NCI-H1092 treated with DMSO at 0.1 percent for 48 hours (cell line): Measurements from ENCODE around the gene CACNA2D2.

Experiments
- DNase-seq: peaks from one replicate; lab custom pipeline; 2025; lab: John Stamatoyannopoulos, UW

Gene CACNA2D2

DNA sequence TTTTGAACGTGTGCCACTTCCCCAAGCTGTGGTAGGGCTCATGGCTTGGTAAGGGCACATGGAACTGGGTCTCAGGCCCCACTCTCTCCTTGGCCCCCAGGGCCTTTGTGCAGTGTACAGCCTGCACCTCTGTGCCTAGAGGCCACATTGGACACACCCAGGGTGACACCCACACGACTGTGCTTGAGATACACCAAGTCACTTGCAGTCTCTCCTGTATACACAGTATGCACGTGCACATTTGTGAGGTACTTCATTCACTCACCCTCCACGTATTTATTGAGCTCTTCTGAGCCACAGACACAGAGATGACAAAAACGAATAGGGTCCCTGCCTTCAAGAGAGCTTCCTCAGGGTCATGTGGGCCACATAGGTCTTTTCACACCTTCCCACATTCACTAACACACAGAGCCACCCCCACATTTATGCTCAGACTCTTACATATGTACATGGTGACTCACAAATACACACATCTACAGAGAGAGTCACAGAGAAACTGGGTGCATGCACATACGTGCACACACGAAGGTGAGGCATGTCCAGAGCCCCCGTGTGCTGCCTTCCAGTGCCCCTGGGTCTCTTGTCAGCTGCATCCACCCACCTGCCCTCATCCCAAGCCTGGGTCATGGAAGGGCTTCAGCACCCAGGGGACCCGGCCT, 134.3 kb downstream of the CACNA2D2 start:
- no peak for DNase-seq

GRCh38 chr3:50365842-50366220, 137.6 kb downstream of the CACNA2D2 start:
- no peak for DNase-seq

DNA sequence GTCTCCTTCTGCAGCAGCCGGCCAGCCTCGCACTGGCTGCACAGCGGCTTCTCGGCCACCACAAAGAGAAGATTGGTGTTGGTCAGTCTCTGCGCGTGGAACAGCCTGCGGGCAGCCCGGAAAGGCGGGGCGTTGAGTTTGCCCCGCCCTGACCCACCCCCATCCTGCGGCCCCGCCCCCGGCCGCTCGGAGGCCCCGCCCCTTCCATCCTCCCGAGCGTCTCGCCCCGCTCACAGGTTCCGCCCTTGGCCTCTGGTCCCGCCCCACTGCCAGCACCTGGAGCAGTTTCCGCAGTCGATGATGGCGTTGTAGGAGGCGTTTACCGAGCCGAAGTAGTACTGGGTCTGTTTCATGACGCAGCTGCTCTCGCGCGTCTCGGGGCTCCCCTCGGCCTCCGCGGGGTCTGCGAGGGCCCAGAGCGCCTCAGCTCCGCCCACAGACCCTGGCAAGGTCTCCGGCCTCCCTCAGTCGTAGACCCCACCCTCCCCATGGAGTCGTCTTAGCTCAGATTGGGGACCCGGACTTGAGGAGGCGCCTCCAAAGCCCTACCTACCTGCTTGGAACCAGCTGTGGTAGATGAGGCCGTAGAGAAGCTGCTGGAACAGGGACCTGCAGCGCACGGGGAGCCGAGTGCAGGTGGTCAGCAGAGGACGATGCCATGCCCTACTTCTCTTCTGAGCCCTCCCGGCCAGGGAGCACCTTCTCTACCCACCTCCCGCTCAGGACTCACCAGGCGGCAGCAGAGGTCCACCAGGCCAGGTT, 138.2 kb downstream of the CACNA2D2 start:
- no peak for DNase-seq

GRCh38 chr3:50364573-50365079, 138.8 kb downstream of the CACNA2D2 start:
- no peak for DNase-seq

- DNase-seq = no peak
Measured at GRCh38 chr3:50359760-50360110, 143.7 kb downstream of the CACNA2D2 start.

- DNase-seq = peak; percentile 96
Measured at GRCh38 chr3:50358911-50359759, 144.3 kb downstream of the CACNA2D2 start, which contains the start of gene TMEM115. Gene TMEM115, minus strand, starts transcription at chr3:50359521. Its CDS starts 458 bp downstream, at chr3:50359063.

DNA sequence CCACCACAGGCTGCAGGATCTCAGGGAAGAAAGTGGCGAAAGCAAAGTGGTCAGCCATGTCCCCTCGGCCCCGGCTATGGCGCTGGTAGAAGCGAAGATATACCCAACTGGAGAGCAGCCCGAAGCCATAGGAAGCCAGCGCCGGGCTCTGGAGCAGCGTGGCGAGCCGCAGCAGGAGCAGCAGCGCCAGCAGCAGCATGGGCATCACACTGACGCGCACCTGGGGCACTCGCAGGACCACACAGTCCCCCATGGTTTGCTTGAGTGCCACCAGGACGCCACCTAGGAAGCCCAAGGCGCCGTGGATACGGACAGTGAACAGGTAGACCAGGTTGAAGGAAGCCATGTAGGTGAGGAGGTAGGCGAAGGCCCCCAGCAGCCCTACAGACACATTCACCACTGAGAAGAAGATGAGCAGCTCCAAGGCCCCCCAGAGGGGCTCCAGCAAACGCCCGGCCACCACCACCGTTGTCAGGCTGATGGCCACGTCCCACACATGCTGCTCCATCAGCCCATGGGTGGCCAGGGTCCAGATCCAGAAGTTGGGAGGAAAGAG, 145.0 kb downstream of the CACNA2D2 start:
- no peak for DNase-seq

GRCh38 chr3:50357481-50357880, 146.0 kb downstream of the CACNA2D2 start:
- no peak for DNase-seq

DNA sequence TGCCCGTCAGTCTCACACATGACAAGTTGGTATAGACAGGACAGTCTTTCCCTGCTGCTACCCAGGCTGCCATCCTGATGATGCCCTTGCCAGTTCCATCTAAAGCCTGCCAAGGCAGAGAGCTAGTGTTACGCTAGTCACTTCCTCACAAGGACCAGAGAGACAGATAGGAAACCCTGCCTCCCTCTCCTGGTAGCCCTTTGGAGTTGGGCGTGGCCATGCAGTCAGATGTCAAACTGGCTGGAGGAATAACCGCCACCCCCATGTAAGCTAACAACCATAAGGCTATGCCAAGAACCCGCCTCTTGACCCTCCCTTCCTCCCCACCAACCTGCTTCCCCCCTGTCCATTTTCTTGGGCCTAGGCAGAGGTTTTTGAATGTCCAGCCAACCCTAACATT, 146.9 kb downstream of the CACNA2D2 start:
- DNase-seq = no peak

- no peak for DNase-seq
Measured at GRCh38 chr3:50355829-50356552, 147.4 kb downstream of the CACNA2D2 start.

GRCh38 chr3:50354850-50355249, 148.6 kb downstream of the CACNA2D2 start:
- no peak for DNase-seq

GRCh38 chr3:50354186-50354764, 149.2 kb downstream of the CACNA2D2 start:
- no peak for DNase-seq

DNA sequence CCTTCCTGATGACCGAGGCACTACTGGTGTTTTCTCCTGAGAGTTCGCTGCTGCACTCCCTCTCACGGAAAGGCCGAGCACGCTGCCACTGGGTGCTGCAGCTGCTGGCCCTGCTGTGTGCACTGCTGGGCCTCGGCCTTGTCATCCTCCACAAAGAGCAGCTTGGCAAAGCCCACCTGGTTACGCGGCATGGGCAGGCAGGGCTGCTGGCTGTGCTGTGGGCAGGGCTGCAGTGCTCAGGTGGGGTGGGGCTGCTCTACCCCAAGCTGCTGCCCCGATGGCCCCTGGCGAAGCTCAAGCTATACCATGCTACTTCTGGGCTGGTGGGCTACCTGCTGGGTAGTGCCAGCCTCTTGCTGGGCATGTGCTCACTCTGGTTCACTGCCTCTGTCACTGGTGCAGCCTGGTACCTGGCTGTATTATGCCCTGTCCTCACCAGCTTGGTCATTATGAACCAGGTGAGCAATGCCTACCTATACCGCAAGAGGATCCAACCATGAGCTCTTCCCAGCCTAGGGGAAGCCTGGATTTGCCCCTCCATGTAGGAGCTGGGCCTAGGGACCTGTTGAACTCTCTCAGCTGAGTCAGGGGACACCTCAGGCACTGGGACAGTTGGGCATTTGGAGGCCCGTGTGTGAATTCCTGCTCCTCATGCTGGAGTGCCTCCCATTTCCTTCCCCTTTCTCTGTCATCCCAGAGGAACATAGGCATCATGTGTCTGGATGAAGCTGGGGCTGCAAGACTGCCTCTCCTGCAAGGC, 150.0 kb downstream of the CACNA2D2 start:
- DNase-seq = no peak

DNA sequence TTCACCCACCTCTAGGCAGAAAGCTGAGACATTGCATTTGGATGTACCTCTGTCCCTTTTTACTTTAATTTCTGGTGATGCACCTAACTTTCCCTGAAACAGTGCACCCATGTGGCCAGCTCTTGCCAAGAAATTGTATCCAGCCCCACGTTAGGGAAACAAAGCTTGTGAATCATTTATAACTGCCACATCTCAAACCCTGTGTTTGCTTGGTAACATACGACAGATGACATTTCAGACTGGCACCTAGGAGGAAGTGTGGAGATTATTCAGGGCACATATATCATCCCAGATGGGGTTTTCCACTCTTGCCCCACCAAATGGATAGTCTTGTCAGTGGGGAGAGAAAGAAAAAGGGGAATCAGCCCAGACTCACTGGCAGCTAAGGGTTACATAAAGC, 150.7 kb downstream of the CACNA2D2 start:
- DNase-seq = no peak

DNA sequence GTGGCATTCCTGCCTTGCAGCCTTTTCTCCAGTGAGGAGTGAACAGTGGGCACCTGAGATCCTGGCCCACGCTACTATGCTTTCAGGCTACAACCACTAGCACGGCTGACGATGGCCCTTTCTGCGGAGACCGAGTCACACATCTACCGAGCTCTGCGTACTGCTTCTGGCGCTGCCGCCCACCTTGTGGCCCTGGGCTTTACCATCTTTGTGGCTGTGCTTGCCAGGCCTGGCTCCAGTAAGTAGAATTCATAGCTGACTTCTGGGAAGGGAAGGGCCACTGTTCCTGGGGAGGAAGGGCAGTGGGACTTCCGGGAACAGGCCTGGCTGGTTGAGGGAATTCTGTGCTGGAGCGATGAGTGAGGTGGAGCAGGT, 152.1 kb downstream of the CACNA2D2 start:
- no peak for DNase-seq

GRCh38 chr3:50350527-50351322, 152.7 kb downstream of the CACNA2D2 start, which contains the start of the genes CYB561D2 and NPRL2:
Gene CYB561D2, plus strand, starts transcription at chr3:50350862. Its CDS starts 572 bp downstream, at chr3:50351434.
Gene NPRL2, minus strand, starts transcription at chr3:50350775. Its CDS starts 123 bp downstream, at chr3:50350652.
- DNase-seq = peak; percentile 88

DNA sequence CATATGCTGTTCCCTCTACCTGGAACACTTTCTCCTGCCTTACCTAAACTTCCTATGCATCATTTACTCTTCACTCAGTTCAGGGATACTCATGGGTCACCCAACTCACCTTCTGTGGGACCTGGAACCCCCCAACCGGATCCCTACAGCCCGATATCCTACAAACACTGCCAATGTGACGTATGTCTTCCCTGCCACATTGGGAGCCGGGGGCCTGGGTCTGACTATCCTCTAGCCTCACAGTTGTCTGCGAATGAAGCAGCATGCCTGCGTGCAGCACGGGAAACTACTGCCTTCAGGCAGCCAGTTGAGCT, 153.3 kb downstream of the CACNA2D2 start:
- no peak for DNase-seq

- peak; percentile 52 for DNase-seq
Measured at GRCh38 chr3:50347187-50347813, 156.1 kb downstream of the CACNA2D2 start.
